Upper lobe of left lung (tissue), 4 donors: ENCODE data around the gene LGI2.

ENCODE experiments used
- EP300 ChIP-seq, 4 donors: sonication (generic); formaldehyde crosslinking; IDR thresholded peaks; one replicate each; pipeline ENCODE4 v1.5.1; 2017; ENCODE audit warnings: antibody characterized with exemption in 4 of 4, control low read depth in 2 of 4
- POLR2A ChIP-seq, 4 donors: fragments of 450-650 bp; IDR thresholded peaks; one replicate each; pipeline ENCODE4 v1.5.1; 2016 to 2017; ENCODE audit warnings: antibody characterized with exemption in 4 of 4, mild to moderate bottlenecking in 2 of 4
- TF ChIP-seq, protein P1 (sequence below), 6 experiments: fragments of 450-650 bp in 4 of 6; fragments of 200-600 bp in 2 of 6; sonication (generic) in 2 of 6; IDR thresholded peaks; one replicate each; pipeline ENCODE4 v1.5.1; 2016 to 2019; ENCODE audit warnings: antibody characterized with exemption in 6 of 6

DNA sequence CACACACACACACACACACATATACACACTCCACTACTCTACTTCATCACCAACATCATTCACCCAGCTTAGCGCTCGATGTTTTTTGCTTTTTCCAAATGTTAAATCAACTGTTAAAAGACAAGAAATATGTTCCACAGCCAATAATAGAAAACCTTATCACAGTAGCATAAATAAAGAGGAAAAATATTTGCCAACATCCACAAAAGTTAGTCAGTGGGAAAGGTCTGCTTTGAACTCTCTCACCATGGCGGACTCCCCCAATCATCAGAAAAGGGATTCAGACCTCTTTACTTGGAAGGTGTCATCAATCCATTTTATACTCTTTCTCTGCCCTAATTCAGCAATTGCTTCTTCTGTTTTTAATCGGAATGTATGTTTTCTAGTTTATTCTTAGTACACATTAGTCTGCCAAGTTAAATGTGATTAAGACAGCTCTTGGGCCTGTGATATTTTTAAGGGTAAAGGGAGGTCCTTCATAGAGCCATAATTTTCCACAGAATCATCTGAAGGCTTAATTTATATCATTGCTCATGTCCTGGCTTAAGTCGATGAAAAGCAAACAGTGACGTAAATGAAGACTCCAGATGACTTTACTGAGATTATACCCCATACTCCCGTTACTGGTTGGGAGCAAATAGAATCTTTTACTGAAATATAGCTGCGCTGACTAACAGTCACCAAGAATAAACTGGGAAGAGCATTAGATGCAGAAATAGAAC lies 29.7 kb upstream of the LGI2 start:
- TF ChIP-seq, protein P1, sequence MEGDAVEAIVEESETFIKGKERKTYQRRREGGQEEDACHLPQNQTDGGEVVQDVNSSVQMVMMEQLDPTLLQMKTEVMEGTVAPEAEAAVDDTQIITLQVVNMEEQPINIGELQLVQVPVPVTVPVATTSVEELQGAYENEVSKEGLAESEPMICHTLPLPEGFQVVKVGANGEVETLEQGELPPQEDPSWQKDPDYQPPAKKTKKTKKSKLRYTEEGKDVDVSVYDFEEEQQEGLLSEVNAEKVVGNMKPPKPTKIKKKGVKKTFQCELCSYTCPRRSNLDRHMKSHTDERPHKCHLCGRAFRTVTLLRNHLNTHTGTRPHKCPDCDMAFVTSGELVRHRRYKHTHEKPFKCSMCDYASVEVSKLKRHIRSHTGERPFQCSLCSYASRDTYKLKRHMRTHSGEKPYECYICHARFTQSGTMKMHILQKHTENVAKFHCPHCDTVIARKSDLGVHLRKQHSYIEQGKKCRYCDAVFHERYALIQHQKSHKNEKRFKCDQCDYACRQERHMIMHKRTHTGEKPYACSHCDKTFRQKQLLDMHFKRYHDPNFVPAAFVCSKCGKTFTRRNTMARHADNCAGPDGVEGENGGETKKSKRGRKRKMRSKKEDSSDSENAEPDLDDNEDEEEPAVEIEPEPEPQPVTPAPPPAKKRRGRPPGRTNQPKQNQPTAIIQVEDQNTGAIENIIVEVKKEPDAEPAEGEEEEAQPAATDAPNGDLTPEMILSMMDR (IDR thresholded peaks at IDR 0.05): no peak
- TF ChIP-seq POLR2A (IDR thresholded peaks at IDR 0.05): no peak
- no peak for TF ChIP-seq EP300 (IDR thresholded peaks at IDR 0.05)
